Measurements from ENCODE around the gene ALOX15.

Gene ALOX15

GRCh38 chr17:4634976-4635375, 6.5 kb downstream of the ALOX15 start:
- Histone ChIP-seq H3K4me3 (ENCODE audit: low read depth, low read length) (no peak overlapping the region), H3K27me3 (peaks cover 17% of the 10 kb centered on the region), H3K4me1 (no peaks in the 10 kb centered on the region), H3K36me3 (no peaks in the 10 kb centered on the region), H3K9me3 (no peaks in the 10 kb centered on the region)
- no peak for TF ChIP-seq CTCF (IDR thresholded peaks at IDR 0.05; ENCODE audit: low read depth, low read length)
- no peak for DNase-seq

GRCh38 chr17:4633643-4634042, 7.8 kb downstream of the ALOX15 start:
- TF ChIP-seq CTCF (IDR thresholded peaks at IDR 0.05; ENCODE audit: low read depth, low read length), result no peak
- Histone ChIP-seq H3K36me3 (no peaks in the 10 kb centered on the region), H3K9me3 (no peaks in the 10 kb centered on the region), H3K27me3 (peaks cover 9% of the 10 kb centered on the region), H3K4me3 (ENCODE audit: low read depth, low read length) (no peak overlapping the region), H3K4me1 (no peaks in the 10 kb centered on the region)
- no peak for DNase-seq

GRCh38 chr17:4632581-4632920, 8.9 kb downstream of the ALOX15 start:
- no peak for DNase-seq
- no peak for TF ChIP-seq CTCF (IDR thresholded peaks at IDR 0.05; ENCODE audit: low read depth, low read length)
- peaks cover 7% of the 10 kb centered on the region; the same call in 1 of the 2 replicates for H3K27me3 ChIP-seq
- no peaks in the 10 kb centered on the region for H3K9me3 ChIP-seq
- H3K4me3 ChIP-seq (ENCODE audit: low read depth, low read length), result no peak overlapping the region
- H3K36me3 ChIP-seq, result no peaks in the 10 kb centered on the region
- no peaks in the 10 kb centered on the region for H3K4me1 ChIP-seq

GRCh38 chr17:4631836-4632580, 9.5 kb downstream of the ALOX15 start:
- H3K27me3 ChIP-seq, result peaks cover 7% of the 10 kb centered on the region; the same call in 1 of the 2 replicates

GRCh38 chr17:4631431-4631830, 10.0 kb downstream of the ALOX15 start:
- TF ChIP-seq CTCF (IDR thresholded peaks at IDR 0.05; ENCODE audit: low read depth, low read length), result no peak
- H3K9me3 ChIP-seq, result no peaks in the 10 kb centered on the region
- H3K4me1 ChIP-seq, result no peaks in the 10 kb centered on the region
- no peaks in the 10 kb centered on the region for H3K36me3 ChIP-seq
- DNase-seq, result no peak
- peaks cover 4% of the 10 kb centered on the region; the same call in 1 of the 2 replicates for H3K27me3 ChIP-seq
- H3K4me3 ChIP-seq (ENCODE audit: low read depth, low read length), result no peak overlapping the region

More at GRCh38 chr17:4631836-4632580, 9.5 kb downstream of the ALOX15 start:
- TF ChIP-seq CTCF (IDR thresholded peaks at IDR 0.05; ENCODE audit: low read depth, low read length), result no peak
- DNase-seq, result no peak
- H3K9me3 ChIP-seq, result no peaks in the 10 kb centered on the region
- no peak overlapping the region for H3K4me3 ChIP-seq (ENCODE audit: low read depth, low read length)
- no peaks in the 10 kb centered on the region for H3K4me1 ChIP-seq
- no peaks in the 10 kb centered on the region for H3K36me3 ChIP-seq

- TF ChIP-seq CTCF (IDR thresholded peaks at IDR 0.05; ENCODE audit: low read depth, low read length), result no peak
- no peaks in the 10 kb centered on the region for H3K27me3 ChIP-seq
- no peaks in the 10 kb centered on the region for H3K36me3 ChIP-seq
- no peak for DNase-seq
- no peaks in the 10 kb centered on the region for H3K9me3 ChIP-seq
- H3K4me3 ChIP-seq (ENCODE audit: low read depth, low read length), result no peak overlapping the region
- H3K4me1 ChIP-seq, result no peaks in the 10 kb centered on the region
Measured at GRCh38 chr17:4626734-4627256, 14.7 kb downstream of the ALOX15 start.
